Activated CD4-positive, alpha-beta T cell treated with anti-CD3 and anti-CD28 coated beads, Interleukin-2, Interleukin-4, amounts not matched to agents 100 ng/mL and 50 ng/mL, durations not matched to agents 16 hours and 8 hours (primary cell): ENCODE results near the gene RAPGEF1.
A peak's percentile ranks its signal among the peaks of the same experiment; 100 is the strongest.

Experiments
- DNase-seq: peaks from one replicate; pipeline ENCODE4 v3.0.0-alpha.2; 2020; ENCODE audit warnings: low spot score

RAPGEF1 gene

DNA sequence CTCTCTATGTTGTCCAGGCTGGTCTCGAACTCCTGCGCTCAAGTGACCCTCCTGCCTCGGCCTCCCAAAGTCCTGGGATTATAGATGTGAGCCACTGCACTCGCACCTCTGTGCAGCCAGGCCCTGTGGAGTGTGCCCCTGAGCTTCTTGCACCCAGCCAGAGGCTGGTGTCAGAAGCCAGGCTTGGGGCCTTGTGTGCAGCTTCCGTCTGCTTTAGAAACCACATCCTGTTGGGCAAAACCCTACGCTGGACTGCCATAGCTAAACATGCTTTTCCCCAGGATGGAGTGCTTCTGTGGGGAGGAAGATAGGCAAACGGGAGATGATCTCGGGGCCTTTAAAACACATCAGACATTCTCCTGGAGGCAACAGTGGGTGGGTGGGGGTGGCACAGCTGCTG is 154.5 kb downstream of the RAPGEF1 start:
- peak; percentile 74 for DNase-seq

DNA sequence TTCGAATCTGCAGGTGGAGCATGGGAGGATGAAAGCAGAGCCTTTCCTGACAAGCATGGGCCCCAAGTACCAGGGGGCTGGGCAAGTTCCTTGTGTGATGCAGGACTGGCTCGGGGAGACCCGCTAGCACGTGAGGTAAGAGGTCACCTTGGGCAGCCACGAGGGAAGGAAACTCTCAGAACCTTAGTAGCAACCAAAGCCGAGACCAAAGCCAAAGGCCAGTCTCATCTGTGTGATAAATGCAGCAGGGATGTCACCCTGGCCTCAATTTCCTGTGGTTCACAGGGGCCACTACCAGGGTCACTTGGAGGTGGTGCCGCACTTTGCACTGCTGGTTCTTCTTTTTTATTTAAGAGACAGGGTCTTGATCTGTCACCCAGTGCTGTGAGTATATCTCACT is 155.0 kb downstream of the RAPGEF1 start:
- DNase-seq, result no peak

DNA sequence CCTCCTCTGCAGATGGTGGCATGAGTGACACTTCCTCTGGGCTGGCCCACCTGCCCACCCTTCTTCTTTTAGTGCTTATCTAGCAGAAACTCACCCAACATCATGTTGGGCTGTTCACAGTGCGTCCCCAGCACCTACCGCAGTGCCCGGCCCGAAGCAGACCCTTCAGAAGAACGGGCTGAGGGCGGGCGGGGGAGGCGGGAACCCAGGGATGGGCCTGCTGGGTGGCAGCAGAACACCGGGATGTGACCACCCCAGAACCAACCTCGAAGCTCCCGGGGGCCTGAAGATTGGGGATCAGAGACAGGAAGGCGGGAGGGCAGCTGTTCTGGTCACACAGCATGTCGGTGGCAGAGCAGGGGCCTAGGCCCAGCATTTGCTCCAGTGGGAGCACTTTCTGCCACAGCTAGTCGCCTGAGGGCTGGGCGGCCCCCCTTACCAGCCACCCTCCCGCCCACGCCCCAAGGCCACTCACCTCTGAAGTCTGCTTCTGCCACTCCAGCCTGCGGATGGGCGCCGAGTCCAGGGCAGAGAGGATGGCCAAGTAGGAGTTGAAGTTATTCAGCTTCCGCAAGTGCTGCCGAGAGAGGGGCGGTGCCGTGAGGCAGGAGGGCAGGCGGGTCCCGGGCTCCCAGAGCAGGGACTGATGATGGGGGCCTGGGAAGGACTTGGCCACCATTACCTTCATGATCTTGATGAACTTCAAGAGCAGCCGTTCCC is 155.9 kb downstream of the RAPGEF1 start:
- DNase-seq, result no peak

DNA sequence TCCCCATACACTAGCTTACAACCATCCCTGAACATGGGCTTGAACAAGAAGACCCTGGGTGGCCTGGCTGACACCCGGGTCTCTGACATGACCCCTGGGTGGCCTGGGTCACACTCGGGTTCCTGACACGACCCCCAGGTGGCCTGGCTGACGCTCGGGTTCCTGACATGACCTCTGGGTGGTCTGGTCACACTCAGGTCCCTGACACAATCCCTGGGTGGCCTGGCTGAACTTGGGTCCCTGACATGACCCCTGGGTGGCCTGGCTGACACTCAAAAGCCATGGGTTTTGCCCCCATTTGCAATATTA is 156.6 kb downstream of the RAPGEF1 start:
- DNase-seq, result no peak

DNA sequence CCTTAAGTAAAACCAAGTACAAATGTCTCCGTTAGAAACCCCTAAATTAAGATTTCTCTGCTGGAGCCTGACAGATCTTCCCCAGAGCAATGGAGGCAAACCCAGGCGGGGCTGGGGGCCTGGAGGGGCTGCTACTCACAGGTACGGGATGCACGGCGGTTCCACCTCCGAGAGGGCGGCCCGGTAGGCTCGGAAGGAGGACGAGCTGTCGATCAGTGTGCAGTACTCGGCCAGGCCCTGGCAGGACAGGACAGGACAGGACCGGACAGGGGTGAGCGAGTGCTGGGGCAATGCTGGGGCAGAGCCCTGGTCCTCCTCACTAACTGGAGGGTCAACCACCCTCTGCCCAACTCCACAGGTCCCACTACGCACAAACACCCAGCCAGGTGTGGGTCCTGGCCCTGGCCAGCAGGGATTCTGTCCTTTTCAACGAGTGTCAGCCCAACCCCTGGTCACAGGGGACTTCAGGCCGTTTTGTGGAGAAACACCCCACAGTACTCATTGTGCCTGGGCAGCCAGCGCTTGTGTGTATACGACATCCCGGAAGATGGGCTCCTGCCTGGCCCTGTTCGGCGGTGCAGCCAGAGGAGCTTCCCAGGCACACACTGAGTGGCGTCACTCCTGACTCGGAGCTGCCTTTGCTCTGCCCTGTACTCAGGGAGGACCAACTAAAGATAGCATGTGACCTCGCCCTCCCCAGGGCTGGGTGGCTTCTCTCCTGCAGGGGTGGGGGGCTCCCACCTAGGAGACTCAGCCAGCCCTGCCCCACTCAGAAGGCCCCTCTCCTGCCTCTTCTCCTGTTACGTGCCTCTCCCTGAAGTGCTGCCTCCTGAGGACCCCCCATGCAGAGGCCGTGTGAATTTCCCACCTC is 157.2 kb downstream of the RAPGEF1 start:
- no peak for DNase-seq

DNA sequence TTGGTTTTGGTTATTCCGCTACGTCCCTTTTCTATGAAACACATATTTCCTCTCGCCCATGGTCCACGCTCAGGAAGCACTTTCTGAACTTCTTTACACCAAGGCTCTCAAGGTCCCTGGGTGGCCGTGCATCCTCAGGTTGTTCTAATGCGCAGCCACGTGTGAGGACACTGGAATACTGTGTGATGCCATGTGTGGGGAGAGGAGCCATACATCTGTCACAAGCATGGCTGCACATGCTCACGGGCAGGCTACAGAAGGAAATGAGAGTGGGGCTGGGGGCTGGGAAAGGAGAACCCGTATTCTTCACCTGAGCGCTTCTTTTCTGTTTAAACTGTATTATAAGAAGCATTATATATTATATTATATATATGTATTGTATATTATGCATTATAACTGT is 157.8 kb downstream of the RAPGEF1 start:
- DNase-seq, result no peak

DNA sequence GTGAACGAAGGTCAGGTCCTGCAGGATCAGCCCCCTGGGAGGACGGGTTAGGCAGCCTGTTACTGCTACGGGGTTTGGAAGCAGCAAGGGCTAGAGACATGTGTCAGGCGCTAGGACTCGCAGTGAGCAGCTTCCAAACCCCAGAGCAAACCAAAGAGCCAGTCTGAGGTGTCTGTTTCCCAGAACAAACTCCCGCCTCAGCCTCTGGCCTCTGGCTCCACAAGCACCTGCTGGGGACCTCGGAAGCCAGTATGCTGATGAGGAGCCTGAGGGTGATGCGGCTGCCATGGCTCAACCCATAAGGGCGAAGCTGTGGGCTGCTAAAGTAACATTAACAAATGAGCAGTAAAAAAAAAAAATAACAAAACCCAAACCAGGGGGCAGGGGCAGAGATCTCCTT is 159.5 kb downstream of the RAPGEF1 start:
- DNase-seq, result no peak

DNA sequence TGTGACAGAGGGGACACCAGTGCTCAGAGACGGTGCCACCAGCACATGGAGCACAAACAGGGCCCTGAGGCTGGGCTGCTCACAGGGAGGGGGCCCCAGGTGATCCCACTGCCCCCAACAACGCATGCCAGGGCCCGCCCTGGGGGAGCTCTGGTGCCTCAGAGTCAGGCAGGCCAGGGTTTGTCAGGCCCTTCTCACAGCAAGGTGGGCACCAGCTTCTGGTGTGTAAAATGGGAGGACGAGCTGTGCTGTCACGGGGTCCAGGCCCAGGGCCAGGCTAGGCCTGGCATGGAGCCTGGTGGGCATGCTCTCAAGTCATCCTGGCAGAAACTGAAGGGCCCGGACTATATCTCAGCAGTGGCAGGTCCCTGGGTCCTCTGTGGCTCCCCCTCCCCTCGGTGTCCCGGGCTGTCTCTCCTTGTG is 160.1 kb downstream of the RAPGEF1 start:
- no peak for DNase-seq

DNA sequence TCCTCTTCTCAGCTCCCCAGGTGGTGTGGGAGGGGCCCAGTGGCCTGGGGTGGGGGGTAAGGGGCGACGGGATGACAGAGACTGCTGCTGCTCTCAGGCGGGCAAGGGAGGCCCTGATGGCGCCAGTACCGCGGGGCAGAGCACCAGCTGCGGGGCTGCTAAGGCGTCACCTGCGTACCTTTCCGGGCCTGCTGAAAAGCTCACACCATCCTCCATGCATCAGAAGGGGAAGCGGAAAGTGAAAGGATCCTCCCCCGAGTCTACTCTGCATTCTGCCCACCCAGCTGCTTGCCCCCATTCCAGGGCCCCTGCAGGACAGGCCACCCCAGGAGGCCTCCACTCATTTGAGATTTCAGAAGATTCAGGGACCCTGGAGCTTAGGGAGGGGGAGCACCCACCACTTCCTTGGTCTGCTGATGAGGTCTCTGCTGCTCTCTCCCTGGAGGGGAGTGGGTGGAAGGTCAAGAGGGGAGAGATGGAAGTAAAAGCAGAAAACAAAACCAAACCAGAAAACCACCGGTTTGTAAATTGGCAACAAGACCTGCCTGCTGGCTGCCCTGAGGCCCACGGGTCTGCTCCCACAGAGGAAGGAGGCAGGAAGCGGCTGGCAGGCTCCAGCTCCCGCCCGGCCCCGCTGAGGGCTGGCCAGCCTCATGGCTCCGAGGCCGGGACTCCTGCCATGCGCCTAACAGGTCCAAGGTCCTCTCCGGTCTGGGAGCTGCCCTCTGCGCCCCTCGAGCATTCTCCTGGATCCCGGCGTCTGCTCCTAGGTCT is 161.0 kb downstream of the RAPGEF1 start:
- DNase-seq, result peak; percentile 27

DNA sequence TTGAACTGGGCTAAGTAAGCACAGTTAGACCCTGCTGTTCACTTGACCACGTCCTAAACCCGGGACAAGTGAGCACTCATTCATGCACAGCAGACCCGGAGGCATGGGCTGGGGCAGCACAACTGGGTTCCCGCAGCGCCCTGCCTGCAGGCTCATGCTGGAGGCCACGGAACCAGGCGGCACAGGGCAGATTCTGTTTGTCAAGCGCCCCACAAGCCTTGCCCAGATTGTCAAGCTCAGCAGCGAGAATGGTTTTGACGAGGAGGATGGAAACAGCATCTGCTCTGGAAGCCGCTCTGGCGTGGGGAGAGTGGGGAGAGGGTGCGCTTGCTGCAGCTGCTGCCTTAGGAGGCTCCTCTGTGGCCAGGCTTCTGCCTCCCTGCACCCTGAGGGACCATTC is 161.9 kb downstream of the RAPGEF1 start:
- no peak for DNase-seq

DNA sequence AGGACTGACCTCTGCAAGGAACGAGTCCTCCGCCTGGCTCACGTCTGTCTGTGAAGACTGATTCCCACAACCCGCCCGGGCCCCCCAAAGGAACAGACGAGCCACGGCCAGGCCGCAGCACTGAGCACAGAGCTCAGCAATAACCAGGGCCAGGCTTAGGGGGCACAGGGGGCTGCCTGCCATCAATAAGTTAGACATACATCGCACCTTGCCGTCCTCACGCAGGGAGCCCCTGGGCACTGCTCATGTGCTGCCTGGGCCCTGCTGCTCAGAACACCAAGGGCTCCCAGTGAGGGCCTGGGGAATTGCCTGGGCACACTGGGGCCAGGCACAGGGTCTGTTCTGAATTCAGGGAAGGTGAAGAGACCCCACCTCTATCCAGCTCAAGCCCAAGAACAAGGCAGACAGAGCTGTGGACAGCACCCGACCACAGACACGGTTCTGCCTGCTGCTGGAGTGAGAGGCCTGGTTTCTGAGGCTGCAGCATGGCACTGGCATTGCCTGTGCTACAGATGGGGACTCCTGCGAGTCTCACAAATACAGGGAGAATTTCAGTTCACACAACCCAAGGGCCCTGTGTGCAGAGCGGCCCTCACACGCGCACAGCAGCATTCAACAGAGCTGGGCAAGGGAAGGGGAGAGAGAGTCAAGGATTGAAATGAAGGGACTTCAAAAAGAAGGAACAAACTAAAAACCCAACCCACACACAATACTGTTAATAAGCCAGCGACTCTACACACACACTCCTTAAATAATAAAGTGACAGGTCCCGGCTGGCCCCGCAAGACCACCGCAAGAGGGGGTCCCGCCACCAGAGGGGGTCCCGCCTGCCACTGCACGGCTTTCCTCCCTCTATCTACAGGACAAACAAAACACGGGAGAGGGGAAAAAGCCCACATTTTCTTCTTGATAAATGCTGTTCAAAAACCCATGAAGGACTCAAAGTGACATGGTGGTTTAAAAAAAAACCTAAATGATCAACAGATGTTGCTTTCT is 162.6 kb downstream of the RAPGEF1 start:
- no peak for DNase-seq

DNA sequence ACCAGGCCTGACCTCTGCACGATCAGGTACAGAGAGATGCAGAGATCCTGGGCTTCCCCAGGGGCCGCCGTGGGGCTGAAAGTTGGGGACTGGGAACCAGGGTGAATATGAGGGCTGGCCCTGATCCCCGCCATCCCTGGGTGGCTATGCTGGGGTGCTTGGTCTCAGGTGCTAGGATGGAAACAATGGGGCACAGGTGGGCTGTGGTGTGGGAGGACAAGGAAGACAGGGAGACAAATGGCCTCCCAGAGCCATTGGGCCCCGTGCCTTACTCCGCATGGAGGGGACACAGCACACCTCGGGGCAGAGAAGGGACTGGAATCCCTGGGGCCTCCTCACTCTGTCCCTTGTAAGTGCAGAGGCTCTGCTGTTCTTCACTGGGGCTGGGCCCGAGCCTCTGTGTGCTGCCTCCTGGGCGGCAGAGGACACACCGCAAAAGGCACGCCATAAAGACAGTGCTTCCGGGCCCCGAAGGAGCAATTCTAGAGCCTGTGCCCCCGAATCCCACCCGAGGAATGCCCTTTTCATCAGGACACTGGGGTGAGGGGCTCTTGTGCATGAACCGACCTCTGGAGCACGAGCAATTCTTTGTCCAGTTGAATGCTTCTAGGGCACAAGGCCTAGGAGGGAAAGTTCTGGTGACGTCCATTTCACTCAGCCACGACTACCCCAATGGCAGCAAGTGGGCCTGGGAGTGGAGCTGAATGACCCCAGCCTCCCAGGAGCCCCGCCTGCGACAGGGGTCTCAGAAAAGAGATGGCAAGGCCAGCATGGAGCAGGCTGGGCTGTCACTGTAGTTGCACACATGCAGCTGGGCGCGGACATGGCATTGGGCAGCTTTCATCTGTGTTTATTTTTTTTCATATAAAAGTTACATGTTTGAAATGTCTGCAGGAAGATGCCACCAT is 163.7 kb downstream of the RAPGEF1 start:
- DNase-seq, result no peak

DNA sequence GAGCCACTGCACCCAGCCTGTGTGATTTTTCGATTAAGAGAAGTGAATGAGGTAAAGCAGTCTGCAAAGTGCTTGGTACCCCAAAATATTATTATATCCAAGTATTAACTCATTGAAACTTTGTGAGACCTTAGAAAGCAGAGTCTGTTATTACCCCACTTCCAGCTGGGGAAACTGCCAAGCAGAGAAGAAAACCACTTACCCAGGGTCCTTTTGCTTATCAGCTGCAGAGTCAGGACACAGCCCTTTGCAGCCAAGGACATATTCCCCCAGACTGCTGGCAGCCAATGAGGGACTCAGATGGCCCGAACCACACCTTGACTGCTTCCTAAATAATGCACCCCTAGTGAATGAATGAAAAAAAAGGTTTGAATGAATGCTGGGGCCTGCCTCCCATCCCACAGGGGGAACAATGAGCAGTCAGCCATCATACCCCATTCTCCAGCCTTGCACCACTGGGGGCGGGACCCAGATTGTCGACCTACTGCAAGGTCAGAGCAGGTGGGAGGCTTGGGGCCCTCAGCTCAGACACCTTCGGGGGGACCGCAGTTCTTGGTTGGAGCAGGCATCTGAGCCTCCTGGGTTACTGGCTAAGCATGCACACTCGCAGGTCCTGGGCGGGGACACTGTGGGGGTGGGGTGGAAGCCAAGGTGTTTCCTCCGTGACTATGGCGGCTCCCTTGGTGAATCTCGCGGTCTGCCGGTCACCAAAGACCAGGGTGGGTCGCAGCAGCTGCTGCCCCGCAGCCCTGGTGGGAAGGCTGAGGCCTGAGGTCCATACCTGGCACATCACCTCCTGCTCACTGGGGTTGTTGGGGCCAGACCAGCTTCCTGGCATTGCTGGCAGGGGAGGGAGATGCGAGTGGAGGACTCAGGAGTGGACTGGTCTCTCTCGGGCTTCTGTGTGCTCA is 164.9 kb downstream of the RAPGEF1 start:
- DNase-seq, result no peak

DNA sequence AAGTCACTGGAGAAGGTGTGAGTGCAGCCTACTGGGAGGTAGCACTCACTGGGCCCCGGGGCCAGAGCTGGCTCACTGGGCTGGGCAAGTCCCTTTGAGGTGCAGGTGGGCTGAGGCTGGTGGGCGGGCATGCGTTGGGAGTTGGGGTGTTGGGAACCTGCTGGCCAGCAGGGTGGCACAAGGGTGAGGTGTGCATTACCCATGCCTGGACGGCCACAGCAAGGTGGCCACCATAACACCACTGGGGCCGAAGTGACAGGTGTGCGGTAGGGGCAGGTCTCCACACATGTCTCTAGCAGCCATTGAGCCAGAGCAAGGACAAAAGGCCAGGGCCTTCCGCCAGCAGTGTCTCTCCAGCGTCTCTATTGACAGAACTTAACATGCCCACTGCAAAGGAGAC is 172.0 kb downstream of the RAPGEF1 start:
- DNase-seq, result no peak

DNA sequence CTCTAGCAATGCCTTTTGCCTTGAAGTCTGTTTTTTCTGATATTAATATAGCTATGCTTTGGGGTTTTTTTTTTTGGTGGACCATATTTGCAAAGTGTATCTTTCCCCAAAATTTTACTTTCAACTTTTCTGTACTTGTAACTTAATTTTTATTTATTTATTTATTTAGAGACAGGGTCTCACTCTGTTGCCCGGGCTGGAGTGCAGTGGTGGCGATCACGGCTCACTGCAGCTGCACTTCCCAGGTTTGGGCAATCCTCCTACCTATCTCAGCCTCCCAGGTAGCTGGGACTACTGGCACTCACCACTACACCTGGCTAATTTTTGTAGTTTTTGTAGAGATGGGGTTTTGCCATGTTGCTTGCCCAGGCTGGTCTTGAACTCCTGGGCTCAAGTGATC is 173.7 kb downstream of the RAPGEF1 start:
- no peak for DNase-seq

DNA sequence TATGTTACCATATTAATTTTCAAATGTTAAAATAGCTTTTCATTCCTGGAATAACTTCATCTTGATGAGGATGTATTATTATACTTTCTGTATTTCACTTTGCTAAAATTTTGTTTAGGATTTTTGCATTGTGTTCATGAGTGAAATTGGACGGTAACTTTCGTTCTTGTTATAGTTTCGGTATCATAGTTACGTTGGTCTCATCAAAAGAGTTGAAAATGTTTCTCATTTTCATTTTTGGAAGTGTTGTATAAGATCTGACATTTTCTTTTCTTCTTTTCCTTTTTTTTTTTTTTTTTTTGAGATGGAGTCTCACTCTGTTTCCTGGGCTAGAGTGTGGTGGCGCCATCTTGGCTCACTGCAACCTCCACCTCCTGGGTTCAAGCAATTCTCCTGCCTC is 174.5 kb downstream of the RAPGEF1 start:
- DNase-seq, result no peak

DNA sequence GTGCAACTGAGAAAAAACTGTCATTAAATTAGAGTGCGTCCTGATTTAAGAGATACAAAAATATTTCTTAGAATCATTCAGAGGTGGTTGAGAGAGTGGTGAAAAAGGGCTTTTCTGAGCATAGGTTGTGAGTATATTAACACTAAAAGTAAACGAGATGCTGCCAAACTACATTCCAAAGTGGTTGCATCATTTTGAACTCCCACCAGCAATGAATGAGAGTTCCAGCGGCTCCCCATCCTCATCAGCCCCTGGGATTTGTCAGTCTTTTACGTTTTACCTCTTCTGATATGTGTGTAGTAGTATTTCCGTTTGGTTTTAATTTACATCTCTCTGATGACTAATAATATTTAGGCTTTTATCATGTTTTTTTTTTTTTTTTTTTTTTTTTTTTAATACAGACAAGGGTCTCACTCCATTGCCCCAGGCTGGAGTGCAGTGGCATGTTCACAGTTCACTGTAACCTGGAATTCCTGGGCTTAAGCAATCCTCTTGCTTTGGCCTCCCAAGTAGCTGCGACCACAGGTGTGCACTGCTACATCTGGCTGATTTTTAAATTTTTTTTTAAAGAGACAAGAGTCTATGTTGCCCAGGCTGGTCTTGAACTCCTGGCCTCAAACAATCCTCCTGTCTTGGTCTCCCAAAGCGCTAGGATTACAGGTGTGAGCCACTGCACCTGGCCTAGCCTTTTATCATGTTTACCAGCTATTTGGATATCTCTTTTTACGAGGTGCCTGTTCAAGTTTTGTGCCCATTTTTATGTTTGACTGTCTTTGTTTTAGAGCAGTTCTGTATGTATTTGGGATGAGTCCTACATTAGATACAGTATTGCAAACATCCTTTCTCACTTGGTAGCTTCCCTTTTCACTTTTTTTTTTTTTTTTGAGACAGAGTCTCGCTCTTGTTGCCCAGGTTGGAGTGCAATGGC is 177.6 kb downstream of the RAPGEF1 start:
- no peak for DNase-seq

DNA sequence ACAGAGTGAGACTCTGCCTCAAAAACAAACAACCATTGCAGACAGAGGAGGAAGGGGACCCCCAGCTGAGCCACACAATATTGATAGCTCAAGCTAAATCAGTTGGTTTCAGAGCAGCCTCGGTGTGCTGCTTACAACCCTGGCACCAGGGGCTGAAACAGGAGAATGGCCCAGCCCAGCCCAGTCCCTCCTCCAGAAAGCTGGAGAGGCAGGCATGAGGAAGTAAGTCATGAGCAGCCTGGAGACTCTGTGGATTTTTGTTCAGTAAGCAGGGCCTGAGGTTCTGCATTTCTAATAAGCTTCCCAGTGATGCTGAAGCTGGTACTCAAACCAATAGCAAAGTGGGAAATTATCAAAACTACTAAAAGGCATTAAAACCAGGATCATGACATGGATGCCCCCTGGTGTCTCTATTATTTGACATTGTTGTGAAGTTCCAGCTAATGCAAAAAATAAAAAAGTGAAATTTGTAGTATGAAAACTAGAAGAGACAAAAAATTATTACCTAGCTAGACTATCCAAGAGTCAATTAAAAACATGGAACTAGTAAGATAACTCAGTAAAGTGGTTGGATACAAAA is 180.4 kb downstream of the RAPGEF1 start:
- DNase-seq, result no peak
